Activated CD8-positive, alpha-beta memory T cell treated with anti-CD3 and anti-CD28 coated beads, Interleukin-2, amount 10 ng/mL, durations not matched to agents 7 days and 5 days (primary cell): ENCODE measurements around the gene DDAH1. TPM values are rescaled to one million over a fixed set of nuclear protein-coding genes. Genes with fewer than 3 reads are reported as not detected.
"Not testable (repeated sequence)": the region's sequence is repeated elsewhere in the genome, so short reads cannot be mapped to it uniquely, and the experiment has no call there.

Experiments used
- ATAC-seq: fragments of 150-1000 bp; cut with Tn5 transposase; one replicate; pipeline ENCODE4 v1.10.0; 2021; ENCODE audit warnings: moderate library complexity
- CTCF ChIA-PET: fragments of 350-600 bp; sonication (Branson Sonifier 250); formaldehyde crosslinking; loops from one replicate; lab custom pipeline; 2021; ENCODE audit warnings: antibody characterized with exemption; lab: Charles Lee
- DNase-seq: peaks from one replicate; pipeline ENCODE4 v3.0.0-alpha.2; 2020
- H3K27ac Mint-ChIP-seq: one replicate; pipeline ENCODE4 v1.8.0; 2021; ENCODE audit warnings: mild to moderate bottlenecking, mixed read lengths
- H3K27me3 Mint-ChIP-seq: one replicate; pipeline ENCODE4 v1.8.0; 2021; ENCODE audit warnings: mixed read lengths
- H3K36me3 Mint-ChIP-seq: one replicate; pipeline ENCODE4 v1.8.0; 2021; ENCODE audit warnings: mild to moderate bottlenecking, mixed read lengths
- H3K4me1 Mint-ChIP-seq: one replicate; pipeline ENCODE4 v1.8.0; 2021; ENCODE audit warnings: mixed read lengths
- H3K4me3 Mint-ChIP-seq: one replicate; pipeline ENCODE4 v1.8.0; 2021; ENCODE audit warnings: mild to moderate bottlenecking, moderate library complexity, mixed read lengths
- H3K9me3 Mint-ChIP-seq: one replicate; pipeline ENCODE4 v1.8.0; 2022; ENCODE audit warnings: low read depth, mixed read lengths
- total RNA-seq, 2 experiments: library from RNA; stranded (reverse); gene quantifications; one replicate each; pipeline ENCODE4 v1.2.3, GENCODE V29; 2021

DDAH1 gene
- not detected for total RNA-seq

DNA sequence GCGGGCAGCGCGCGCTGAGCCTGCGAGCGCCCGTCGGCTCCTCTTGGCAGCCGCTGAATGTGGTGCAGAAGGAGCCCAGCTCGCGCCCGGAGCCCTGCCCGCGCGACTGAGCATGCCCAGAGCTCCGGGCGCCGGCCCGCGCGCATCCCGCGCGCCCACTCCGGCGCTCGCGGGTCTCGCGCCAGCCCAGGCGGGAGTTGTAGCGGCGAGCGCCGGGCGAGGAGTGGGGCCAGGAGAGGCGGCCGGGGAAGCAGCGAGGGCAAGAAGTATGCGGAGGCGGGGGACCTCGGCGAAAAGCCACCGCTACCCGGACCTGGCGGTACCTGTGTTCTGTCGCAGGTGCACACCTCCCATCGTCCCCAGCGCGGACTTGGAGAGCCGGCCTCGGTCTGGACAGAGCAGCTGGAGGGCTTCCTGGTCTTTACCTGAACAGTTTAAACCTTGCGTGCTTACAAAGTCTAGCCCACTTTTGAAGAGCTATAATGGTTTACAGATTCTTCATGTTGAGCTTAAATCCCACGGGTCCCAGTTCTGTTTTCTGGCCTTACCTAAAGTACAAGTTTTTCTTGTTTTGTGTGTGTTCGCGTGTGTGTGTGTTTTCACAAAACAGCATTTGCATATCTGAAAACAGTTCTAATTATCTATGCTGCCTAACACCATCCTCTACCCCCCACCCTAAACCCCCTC, at the start of gene DDAH1:
TSS of gene DDAH1 (minus strand) at position 61 of the 687 bp plus-strand sequence. CDS start 114 bp downstream, outside the sequence.
- DNase-seq: no peak
- CTCF ChIA-PET: no interaction called here
- no peaks in the 10 kb centered on the region for H3K36me3 Mint-ChIP-seq

GRCh38 chr1:85513998-85514397, 49.0 kb upstream of the DDAH1 start:
- H3K27me3 Mint-ChIP-seq, DNase-seq, H3K4me3 Mint-ChIP-seq, H3K4me1 Mint-ChIP-seq, H3K36me3 Mint-ChIP-seq, H3K27ac Mint-ChIP-seq, CTCF ChIA-PET, ATAC-seq, H3K9me3 Mint-ChIP-seq: not testable (repeated sequence)

More for the DNA sequence above, at the start of gene DDAH1:
- Mint-ChIP-seq H3K27me3 (peaks cover 57% of the 10 kb centered on the region), H3K4me3 (peak within 1 kb of the TSS; percentile 6), H3K4me1 (peaks cover 4% of the 10 kb centered on the region), H3K9me3 (no peaks in the 10 kb centered on the region), H3K27ac (no peak within 1 kb of the TSS)
- no peak for ATAC-seq

DNA sequence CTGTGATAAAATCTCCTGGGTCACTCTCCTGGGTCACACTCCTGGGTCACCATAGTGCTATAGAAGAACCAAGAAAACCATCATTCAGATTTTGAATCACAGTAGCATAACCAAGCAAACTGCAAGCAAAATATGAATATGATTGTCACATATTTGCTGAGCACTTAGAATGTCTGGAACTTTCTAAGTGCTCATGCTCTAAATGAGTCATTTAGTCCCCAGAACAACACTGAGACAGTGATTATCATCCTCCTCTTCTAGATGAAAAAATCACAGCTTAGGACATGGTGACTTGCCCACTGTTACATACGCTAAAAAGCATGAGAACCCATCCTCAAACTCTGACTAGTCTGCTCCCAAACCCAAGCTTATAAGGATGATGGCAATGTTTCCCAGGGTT, 39.5 kb upstream of the DDAH1 start:
- no peak overlapping the region for H3K27ac Mint-ChIP-seq
- no peak for ATAC-seq
- no peaks in the 10 kb centered on the region for H3K4me1 Mint-ChIP-seq
- H3K27me3 Mint-ChIP-seq: peaks cover 21% of the 10 kb centered on the region
- no peaks in the 10 kb centered on the region for H3K36me3 Mint-ChIP-seq
- no peaks in the 10 kb centered on the region for H3K9me3 Mint-ChIP-seq
- no peak overlapping the region for H3K4me3 Mint-ChIP-seq
- DNase-seq: no peak
- CTCF ChIA-PET: no interaction called here

GRCh38 chr1:85502625-85503083, 37.7 kb upstream of the DDAH1 start:
- CTCF ChIA-PET: no interaction called here
- DNase-seq (no peak), ATAC-seq (no peak)
- Mint-ChIP-seq H3K9me3 (no peaks in the 10 kb centered on the region), H3K27me3 (peaks cover 21% of the 10 kb centered on the region), H3K4me1 (no peaks in the 10 kb centered on the region), H3K36me3 (no peaks in the 10 kb centered on the region), H3K4me3 (no peak overlapping the region), H3K27ac (no peak overlapping the region)

DNA sequence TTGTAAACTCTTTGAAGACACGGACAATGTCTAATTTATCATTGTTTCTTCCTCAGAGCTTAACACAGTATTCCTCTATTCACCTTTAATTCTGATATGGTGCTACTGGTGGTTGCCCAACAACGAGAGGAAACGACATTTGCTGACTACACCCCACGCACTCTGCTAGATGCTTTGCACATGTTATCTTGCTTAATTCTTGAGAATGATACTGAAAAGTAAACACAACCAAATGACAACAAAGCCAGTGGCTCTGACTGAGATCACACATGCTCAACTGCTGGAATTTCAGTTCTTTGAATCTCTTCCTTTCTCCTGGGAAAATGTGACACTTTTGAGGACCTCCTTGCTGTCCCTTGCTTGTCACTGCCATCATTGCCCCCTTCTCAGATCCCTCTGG, 37.2 kb upstream of the DDAH1 start:
- Mint-ChIP-seq H3K9me3 (no peaks in the 10 kb centered on the region), H3K27me3 (peaks cover 21% of the 10 kb centered on the region), H3K27ac (no peak overlapping the region), H3K4me1 (no peaks in the 10 kb centered on the region), H3K36me3 (no peaks in the 10 kb centered on the region), H3K4me3 (no peak overlapping the region)
- ATAC-seq (no peak), DNase-seq (no peak)
- CTCF ChIA-PET: no interaction called here

GRCh38 chr1:85501355-85501898, 36.5 kb upstream of the DDAH1 start:
- Mint-ChIP-seq H3K27ac (no peak overlapping the region), H3K36me3 (no peaks in the 10 kb centered on the region), H3K9me3 (no peaks in the 10 kb centered on the region), H3K4me3 (no peak overlapping the region), H3K4me1 (no peaks in the 10 kb centered on the region), H3K27me3 (peaks cover 21% of the 10 kb centered on the region)
- no peak for DNase-seq
- CTCF ChIA-PET: interaction anchor here (0.7 kb wide), 1 partner anchor 17 kb away, joined by 3 read pairs; no protein-coding TSS in a partner anchor
- ATAC-seq: no peak

DNA sequence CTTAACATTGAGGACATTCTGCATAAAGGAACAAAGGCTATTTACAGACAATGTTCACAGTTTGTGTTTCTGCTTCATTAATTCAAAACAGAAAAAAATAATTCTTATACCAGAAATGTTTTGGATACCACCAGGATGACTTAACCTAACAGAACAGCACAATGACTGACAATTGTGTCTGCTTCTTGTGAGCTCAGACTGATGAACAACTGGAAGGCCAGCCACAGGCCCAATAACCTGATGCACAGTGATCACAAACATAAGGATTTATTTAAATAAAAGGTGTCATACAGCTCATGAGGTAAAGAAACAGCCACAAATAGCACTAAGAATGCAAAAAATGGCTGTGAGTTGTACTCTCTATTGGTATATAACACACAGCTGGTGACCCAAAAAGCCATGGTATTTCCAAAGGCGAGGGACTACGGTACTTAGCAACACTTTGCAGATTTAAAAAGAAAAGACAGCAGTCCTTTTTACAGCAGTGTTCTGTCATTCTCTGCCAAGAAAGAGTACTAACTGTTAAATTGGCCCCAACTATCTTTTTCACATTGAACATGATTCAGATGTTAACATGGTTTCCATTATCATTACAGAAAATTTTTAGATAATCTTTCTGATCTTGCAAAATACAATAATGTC, 32.1 kb upstream of the DDAH1 start:
- H3K27me3 Mint-ChIP-seq: peaks cover 26% of the 10 kb centered on the region
- no peak overlapping the region for H3K4me3 Mint-ChIP-seq
- H3K27ac Mint-ChIP-seq: no peak overlapping the region
- DNase-seq: no peak
- H3K4me1 Mint-ChIP-seq: no peaks in the 10 kb centered on the region
- CTCF ChIA-PET: no interaction called here
- H3K9me3 Mint-ChIP-seq: no peaks in the 10 kb centered on the region
- ATAC-seq: no peak
- no peaks in the 10 kb centered on the region for H3K36me3 Mint-ChIP-seq

GRCh38 chr1:85495556-85495955, 30.6 kb upstream of the DDAH1 start:
- Mint-ChIP-seq H3K4me3 (no peak overlapping the region), H3K4me1 (no peaks in the 10 kb centered on the region), H3K36me3 (no peaks in the 10 kb centered on the region), H3K27me3 (peaks cover 16% of the 10 kb centered on the region), H3K27ac (no peak overlapping the region), H3K9me3 (no peaks in the 10 kb centered on the region)
- DNase-seq (no peak), ATAC-seq (no peak)
- CTCF ChIA-PET: no interaction called here

GRCh38 chr1:85494904-85495266, 29.9 kb upstream of the DDAH1 start:
- no peaks in the 10 kb centered on the region for H3K4me1 Mint-ChIP-seq
- no peaks in the 10 kb centered on the region for H3K36me3 Mint-ChIP-seq
- no peaks in the 10 kb centered on the region for H3K9me3 Mint-ChIP-seq
- DNase-seq (no peak), ATAC-seq (no peak)
- H3K4me3 Mint-ChIP-seq: no peak overlapping the region
- H3K27me3 Mint-ChIP-seq: peaks cover 14% of the 10 kb centered on the region
- CTCF ChIA-PET: no interaction called here
- H3K27ac Mint-ChIP-seq: no peak overlapping the region

- DNase-seq: no peak
- Mint-ChIP-seq H3K4me3 (no peak overlapping the region), H3K36me3 (no peaks in the 10 kb centered on the region), H3K27ac (no peak overlapping the region), H3K27me3 (peaks cover 15% of the 10 kb centered on the region), H3K9me3 (no peaks in the 10 kb centered on the region), H3K4me1 (no peaks in the 10 kb centered on the region)
- CTCF ChIA-PET: no interaction called here
- ATAC-seq: no peak
Observed at GRCh38 chr1:85494074-85494903, 29.3 kb upstream of the DDAH1 start.

DNA sequence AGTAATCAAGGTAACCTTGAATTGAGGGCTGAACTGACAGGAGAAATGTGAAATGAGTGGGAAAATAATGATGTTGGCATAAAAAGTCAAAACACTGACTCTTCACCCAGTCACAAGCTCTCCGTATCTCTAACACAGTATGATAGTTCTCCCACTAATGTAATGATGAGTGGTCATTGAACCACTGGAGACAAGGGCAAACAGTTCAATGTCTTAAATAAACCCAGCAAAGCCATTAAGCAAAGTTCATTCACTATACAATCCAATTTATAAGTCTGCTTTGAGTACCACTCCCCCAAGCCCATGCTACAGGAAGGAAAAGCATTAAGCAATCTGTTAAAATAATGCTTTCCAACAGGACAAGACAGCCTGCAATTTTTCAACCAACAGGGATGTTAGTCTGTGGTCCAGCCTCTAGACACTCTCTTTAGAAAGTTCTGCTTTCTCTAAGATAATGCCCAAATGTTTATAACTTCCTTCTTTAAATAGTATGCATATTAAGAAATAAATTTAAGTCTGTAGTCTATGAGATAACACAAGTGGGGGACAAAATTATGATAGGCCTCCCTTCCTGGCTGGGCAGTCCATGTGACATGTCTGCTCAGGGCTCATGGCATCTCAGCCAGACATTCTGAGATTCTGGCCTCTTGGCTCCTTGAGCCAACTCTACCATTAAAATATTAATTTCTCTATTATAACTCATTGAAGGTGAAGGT, 25.5 kb upstream of the DDAH1 start:
- DNase-seq: no peak
- Mint-ChIP-seq H3K27ac (no peak overlapping the region), H3K4me1 (no peaks in the 10 kb centered on the region), H3K9me3 (no peaks in the 10 kb centered on the region), H3K36me3 (no peaks in the 10 kb centered on the region), H3K4me3 (no peak overlapping the region), H3K27me3 (peaks cover 28% of the 10 kb centered on the region)
- CTCF ChIA-PET: no interaction called here
- no peak for ATAC-seq

GRCh38 chr1:85488126-85488525, 23.2 kb upstream of the DDAH1 start:
- ATAC-seq (no peak), DNase-seq (no peak)
- CTCF ChIA-PET: no interaction called here
- Mint-ChIP-seq H3K27ac (no peak overlapping the region), H3K27me3 (peaks cover 32% of the 10 kb centered on the region), H3K4me3 (no peak overlapping the region), H3K36me3 (no peaks in the 10 kb centered on the region), H3K4me1 (no peaks in the 10 kb centered on the region), H3K9me3 (no peaks in the 10 kb centered on the region)

GRCh38 chr1:85485516-85485915, 20.6 kb upstream of the DDAH1 start:
- Mint-ChIP-seq H3K9me3 (no peaks in the 10 kb centered on the region), H3K4me1 (no peaks in the 10 kb centered on the region), H3K27me3 (peaks cover 32% of the 10 kb centered on the region), H3K27ac (no peak overlapping the region), H3K4me3 (no peak overlapping the region), H3K36me3 (no peaks in the 10 kb centered on the region)
- ATAC-seq: no peak
- DNase-seq: no peak
- CTCF ChIA-PET: no interaction called here
